8988T (cell line): ENCODE data around the gene CBX2.

ENCODE experiments used
- DNase-seq: peaks from one replicate; pipeline ENCODE4 v3.0.0; 2011

CBX2 gene

GRCh38 chr17:79814127-79814973 lies 36.4 kb downstream of the CBX2 start:
- no peak for DNase-seq

GRCh38 chr17:79814974-79815835 lies 37.3 kb downstream of the CBX2 start:
- no peak for DNase-seq

DNA sequence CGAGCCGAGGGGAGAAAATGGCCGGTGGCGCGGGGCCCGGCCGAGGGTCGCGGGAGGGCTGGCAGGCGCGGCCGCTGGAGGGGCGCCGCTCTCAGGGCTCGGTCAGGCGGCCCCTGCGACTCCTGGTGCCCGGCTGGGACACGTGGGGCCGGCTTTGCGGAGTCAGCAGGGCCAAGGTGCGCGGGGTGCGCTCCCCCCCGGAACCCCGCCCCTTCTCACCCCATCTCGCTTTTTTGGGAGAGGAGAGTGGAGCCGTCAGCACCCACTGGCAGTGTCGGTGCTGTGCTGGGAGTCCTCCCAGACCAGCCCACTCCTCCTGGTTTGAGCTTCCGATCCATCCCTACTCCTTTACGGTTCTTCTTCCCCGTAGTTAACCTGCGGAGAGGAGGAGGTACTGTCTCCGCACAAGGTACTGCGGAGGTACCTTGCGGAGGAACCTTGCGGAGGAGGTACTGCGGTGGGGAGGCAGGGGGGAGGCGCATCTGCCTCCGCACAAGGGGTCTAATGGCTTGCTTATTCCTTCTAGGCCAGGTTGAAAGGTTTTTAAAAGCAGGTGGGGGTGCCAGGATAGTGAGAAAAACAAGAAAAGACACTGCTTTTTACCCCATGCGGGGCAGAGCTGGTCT lies 38.0 kb downstream of the CBX2 start:
- DNase-seq: no peak

GRCh38 chr17:79818026-79818758 lies 40.2 kb downstream of the CBX2 start:
- no peak for DNase-seq

DNA sequence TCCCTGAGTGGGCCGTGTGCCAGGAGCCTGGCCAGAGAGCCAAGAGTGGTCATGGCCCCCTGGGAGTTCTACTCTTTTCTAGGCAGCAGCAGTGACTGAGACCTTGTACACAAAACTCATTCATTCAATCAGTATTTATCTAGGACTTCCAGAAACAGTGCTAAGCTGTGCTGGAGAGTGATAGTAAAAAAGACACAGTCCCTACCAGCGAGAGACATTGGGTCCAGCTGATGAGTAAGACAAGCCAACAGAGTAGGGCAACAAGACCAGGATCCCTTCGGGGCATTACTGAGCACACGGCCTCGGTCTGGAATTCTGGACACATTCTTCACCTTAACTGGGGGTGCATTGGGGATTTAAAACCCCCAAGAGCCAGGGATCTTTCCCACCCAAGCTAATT lies 41.1 kb downstream of the CBX2 start:
- no peak for DNase-seq

DNA sequence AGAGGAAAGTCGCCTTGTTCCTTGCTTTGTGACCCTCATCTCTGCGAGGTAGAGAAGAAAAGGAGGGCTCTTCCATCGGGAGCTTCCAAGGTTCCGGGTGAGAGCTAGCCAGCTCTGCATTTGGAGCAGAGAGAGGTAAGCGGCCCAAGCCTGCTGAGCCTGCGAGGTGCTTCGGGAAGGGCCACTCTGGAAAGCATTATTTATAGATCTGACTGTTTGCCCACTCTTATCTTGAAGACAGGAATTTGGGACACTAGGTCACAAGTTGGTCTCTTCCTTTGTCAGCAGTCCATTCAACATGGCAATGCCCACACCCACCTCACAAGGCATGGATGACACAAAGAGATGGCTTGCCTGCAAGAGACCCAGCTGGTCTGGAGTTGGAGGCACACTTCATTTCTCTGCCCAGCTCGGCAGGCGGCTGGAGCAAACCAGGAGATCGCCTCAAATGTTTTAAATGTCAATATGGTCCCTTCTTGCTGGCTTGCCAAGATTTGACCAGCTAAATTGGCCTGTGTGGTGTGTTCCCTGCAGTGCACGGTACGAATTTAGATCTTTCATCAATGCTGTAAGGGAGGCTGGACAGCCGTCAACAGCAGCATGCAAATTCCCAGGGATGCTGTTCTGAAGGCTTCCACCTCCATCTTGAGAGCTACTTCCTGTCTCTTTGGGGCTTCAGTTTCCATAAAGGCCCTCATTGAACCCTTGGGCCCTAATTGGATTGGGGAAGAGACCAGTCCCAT lies 41.8 kb downstream of the CBX2 start:
- no peak for DNase-seq

DNA sequence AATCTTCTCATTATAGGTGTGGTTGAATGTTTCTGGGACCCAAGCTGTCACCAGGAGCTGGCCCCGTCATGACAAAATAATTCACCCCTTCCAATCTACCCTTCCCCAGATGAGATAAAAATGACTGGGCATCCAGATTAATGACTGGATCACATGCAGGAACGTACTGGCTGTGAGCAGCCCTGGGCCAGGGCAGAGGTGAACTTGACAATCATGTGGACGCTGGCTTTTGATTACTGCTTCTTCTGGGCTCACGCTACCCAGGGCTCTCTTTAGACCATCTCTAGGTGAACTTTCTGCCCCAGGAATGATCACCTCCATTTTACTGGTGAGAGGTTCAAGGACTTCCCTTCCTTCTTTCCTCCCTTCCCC lies 43.0 kb downstream of the CBX2 start:
- DNase-seq: no peak

DNA sequence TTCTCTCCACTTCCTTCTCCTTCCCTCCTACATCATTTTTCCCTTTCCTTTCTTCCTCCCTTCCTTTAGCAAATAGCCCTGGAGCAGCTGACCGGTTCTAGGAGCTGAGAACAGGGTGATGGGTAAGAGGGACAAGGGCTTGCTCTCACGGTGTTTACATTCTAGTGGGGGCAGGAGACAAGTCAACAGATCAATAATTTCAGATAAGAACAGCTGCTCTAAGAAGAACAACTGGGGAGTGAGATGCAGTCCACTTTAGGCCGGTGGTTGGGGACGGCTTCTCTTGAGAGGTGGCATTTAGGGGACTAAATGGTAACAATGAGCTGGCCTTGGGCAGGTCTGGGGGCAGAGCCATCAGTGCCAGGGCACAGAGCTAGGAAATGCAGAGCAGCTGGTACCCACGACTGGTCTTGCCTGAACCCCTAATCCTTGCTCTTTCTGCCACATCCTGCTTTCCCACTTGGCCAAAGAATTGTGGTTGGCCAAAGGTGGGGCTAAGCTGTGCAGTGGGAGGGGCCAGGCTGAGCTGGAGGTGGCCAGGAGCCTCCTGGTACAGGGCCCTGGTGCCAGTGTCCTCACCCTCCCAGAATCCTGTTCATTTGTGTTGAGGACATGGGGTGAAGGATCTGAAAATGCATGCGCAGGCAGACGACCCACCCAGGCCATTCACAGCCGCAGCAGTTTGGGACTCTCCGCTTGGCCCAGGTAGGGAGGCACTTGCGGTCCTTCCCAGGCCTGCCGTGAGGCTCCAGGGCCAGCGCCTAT lies 43.6 kb downstream of the CBX2 start:
- DNase-seq: no peak

GRCh38 chr17:79822583-79823124 lies 44.7 kb downstream of the CBX2 start:
- no peak for DNase-seq

- no peak for DNase-seq
These were observed 46.3 kb downstream of the CBX2 start for GRCh38 chr17:79824234-79824633.

- DNase-seq: no peak
These were observed 47.1 kb downstream of the CBX2 start for GRCh38 chr17:79824893-79825579.

DNA sequence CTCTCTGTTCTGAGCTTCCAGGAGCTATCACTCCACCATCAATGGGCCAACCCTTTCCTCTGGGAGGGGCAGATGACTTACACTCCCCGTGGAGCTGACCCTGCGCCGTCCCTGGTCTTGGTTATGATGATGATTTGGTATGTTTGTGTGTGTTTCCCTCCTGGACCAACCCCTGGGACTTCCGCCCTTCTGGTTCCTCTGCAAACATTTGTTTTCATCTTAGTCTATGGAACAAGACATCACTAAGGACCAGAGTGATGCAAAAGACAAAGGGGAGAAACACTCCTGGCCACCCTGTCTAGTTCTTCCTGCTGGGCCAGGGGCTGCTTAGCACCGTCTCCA lies 47.6 kb downstream of the CBX2 start:
- no peak for DNase-seq

DNA sequence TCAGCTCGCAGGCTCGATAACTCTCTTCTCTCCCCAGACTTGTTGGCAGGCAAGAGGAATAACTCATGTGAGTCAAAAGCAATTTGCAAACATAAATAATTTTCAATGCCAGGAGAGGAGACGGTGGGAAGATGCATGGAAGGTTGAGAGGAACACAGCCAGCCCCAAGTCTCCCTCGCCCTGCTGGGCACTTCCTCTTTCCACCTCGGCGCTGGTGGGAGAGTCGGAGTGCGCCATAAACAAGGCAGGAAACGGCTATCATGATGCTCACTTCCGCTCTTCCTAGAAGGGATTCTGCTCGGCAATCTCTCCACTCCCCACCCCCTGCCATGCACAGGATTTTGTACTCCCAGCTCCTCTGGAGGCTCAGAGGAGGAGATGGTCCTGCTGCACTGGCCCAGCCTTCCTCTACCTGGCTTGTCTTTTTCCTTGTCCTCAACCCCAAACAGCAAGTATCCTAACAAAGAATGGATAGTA lies 48.3 kb downstream of the CBX2 start:
- DNase-seq: no peak

DNA sequence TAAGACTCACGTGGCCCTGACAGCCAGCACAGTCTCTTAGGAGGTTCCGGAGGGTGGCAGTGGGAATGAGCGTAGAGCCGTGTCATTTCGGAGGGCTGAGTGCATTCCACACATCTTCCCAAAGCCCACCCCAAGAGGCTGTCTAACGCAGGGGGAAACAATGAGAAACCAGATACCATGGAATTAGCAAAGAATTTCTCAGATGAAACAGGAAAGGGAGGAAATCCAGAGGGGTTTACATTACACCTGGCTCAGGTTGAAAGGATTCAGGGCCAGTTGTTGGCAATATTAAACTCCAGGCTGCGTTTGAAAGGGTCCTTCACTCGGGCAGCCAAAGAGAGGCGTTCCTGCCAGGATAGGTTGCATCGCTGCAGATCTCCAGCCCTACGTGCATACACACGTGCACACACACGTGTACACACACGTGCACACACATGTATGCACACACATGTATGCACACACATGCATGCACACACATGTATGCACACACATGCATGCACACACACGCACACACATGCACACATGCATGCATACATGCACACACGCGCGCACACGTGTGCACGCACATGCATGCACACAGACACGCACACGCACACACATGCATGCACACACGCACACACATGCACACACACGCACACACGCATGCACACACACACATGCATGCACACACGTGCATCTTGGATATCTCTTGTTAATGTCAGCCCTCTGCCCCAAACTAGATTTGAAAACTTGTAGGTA lies 49.1 kb downstream of the CBX2 start:
- no peak for DNase-seq

DNA sequence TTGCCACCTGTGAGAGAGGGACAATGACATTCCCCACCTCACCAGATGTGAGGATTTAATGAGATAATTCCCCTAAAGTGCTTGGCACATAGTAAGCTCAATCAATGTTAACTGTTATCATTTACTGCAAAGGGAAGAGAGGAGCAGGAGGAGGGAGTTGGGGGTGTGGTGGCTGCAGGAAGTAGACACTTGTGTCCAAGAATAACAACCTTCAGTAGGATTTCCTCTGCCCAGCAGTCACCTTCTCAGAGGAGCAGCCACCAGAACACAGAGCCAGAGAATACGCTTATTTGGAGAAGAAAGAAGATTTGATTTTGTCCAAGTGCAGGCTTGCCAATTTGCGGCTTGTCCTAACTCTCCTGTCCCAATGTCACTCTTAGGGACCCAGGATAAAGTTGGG lies 51.1 kb downstream of the CBX2 start:
- no peak for DNase-seq

DNA sequence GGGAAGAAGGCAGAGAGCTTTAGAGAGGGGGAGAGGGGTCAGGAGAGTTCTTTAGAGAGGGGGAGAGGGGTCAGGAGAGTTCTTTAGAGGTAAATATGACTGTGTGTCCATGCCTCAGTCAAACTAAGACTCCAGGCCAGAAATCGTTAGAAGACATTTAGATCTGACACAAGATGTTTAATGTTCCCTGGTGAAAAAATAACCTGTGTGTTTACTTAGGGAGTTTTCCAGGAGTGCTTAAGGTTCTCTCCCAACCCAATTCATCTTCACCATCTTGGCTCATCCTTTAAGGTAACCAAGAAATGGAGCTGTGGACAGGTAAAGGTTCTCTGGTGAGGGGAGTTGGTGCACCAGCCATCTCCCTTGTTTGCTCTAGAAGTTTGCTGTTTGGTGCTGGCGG lies 51.5 kb downstream of the CBX2 start:
- DNase-seq: no peak

DNA sequence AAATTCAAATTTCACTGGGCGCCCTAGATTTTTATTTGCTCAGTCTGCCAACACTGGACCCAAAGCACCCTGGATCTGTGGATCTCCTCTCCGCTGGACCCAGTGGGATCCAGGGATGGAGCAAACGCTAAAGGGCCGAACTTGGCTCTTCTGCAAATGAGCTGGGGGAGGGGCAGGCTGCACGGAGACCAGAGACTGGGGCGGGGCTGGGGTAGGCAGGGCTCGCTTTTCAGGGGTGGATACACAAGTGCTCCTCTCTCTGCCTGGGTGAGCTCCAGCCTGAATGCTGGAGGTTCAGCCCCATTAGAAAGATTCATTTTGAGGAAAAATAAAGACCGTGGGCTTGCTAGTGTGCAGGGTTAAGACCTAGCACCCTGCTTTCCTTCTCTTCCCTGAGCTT lies 52.4 kb downstream of the CBX2 start:
- no peak for DNase-seq

DNA sequence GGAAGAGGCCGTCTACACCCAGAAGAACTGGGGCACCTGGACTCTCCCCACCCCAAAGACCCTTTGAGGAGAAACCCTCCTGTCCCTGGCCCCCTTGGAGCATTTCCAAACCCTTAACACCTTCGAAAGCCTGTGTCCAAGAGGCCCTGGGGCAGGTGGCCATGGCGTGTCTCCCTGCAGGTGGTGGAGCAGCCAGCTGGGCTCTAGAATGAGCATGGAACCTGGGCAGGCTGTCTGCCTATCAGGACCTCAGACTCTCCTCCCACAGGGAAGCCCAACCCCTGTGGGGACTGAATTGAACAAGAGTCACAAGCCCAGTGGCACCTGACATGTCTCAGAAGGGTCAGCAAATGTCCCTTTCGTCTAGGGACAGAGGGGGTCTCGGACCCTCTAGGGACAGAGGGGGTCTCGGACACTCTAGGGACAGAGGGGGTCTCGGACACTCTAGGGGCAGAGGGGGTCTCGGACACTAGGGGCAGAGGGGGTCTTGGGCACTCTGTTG lies 52.9 kb downstream of the CBX2 start:
- no peak for DNase-seq
